Measurements from ENCODE around the gene MS4A14.

Gene MS4A14

DNA sequence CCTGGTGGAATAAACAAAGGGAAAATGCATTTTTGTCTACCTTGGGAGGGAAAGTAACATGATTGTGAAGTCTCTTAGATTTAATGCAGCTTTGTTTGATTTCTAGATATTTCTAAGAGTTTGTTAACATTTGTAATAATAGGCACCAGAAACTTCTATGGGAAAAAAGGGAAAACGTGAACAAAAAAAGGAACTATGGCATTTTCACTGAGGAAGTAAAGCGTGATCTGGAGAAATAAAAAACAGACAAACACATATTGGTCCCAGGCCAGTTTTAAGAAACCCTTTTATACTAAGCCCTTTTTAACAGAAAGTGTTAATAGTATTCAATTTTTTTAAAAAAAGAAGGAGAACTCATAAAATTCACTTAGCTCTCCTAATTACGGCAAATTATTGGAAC, 24.9 kb upstream of the MS4A14 start:
- no peak for DNase-seq (ENCODE audit: low read depth)
- H3K4me3 ChIP-seq (ENCODE audit: control insufficient read depth, low read depth, low read length), result no peak overlapping the region
- no peak for TF ChIP-seq CTCF (conservative IDR thresholded peaks at IDR 0.05; ENCODE audit: control insufficient read depth, insufficient read depth, low read depth, low read length)

DNA sequence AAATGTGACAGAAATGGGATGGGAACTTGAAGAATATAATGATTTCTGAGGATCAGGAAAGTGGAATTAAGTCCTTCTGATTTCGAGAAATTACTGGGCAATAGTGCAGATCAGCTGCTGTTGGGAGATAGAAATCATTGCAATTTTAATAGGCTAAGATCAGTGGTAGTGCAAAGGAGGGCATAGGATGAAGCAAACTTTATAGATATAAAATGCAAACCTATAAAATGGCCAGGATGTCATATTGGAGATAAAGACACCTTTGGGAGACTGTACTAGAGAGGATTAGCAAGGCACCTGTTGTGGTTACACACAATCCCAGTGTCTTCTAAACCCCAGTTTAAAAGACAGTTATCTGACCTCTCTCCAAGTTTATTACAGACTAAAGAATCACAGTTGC, 24.4 kb upstream of the MS4A14 start:
- H3K4me3 ChIP-seq (ENCODE audit: control insufficient read depth, low read depth, low read length), result no peak overlapping the region
- no peak for DNase-seq (ENCODE audit: low read depth)
- no peak for TF ChIP-seq CTCF (conservative IDR thresholded peaks at IDR 0.05; ENCODE audit: control insufficient read depth, insufficient read depth, low read depth, low read length)

GRCh38 chr11:60372767-60373166, 23.5 kb upstream of the MS4A14 start:
- no peak overlapping the region for H3K4me3 ChIP-seq (ENCODE audit: control insufficient read depth, low read depth, low read length)
- DNase-seq (ENCODE audit: low read depth), result no peak
- no peak for TF ChIP-seq CTCF (conservative IDR thresholded peaks at IDR 0.05; ENCODE audit: control insufficient read depth, insufficient read depth, low read depth, low read length)

- H3K4me3 ChIP-seq (ENCODE audit: control insufficient read depth, low read depth, low read length), result no peak overlapping the region
- no peak for TF ChIP-seq CTCF (conservative IDR thresholded peaks at IDR 0.05; ENCODE audit: control insufficient read depth, insufficient read depth, low read depth, low read length)
- no peak for DNase-seq (ENCODE audit: low read depth)
These were observed 20.9 kb upstream of the MS4A14 start for GRCh38 chr11:60375316-60375715.

GRCh38 chr11:60376601-60377000, 19.7 kb upstream of the MS4A14 start:
- H3K4me3 ChIP-seq (ENCODE audit: control insufficient read depth, low read depth, low read length), result no peak overlapping the region
- TF ChIP-seq CTCF (conservative IDR thresholded peaks at IDR 0.05; ENCODE audit: control insufficient read depth, insufficient read depth, low read depth, low read length), result no peak
- no peak for DNase-seq (ENCODE audit: low read depth)

- H3K4me3 ChIP-seq (ENCODE audit: control insufficient read depth, low read depth, low read length), result no peak overlapping the region
- DNase-seq (ENCODE audit: low read depth), result no peak
These were observed 18.7 kb upstream of the MS4A14 start for GRCh38 chr11:60377401-60378136.

More at GRCh38 chr11:60377401-60378136, 18.7 kb upstream of the MS4A14 start:
- no peak for TF ChIP-seq CTCF (conservative IDR thresholded peaks at IDR 0.05; ENCODE audit: control insufficient read depth, insufficient read depth, low read depth, low read length)
